KOPT-K1 (cell line): ENCODE results near the gene ADAM10.
"Not testable (repeated sequence)": the region's sequence is repeated elsewhere in the genome, so short reads cannot be mapped to it uniquely, and the experiment has no call there.

Experiments
- H3K27ac ChIP-seq: fragments of 200-600 bp; sonication (generic); 2 replicates; pipeline ENCODE4 v1.5.1; 2016; ENCODE audit warnings: antibody characterized with exemption, mild to moderate bottlenecking, low read depth, low read length; ENCODE audit not compliant: poor library complexity, severe bottlenecking
- H3K36me3 ChIP-seq: fragments of 200-600 bp; sonication (generic); 2 replicates; pipeline ENCODE4 v1.5.1; 2017; ENCODE audit warnings: antibody characterized with exemption, mild to moderate bottlenecking, low read length, moderate library complexity; ENCODE audit not compliant: insufficient read depth
- H3K9me3 ChIP-seq: fragments of 200-600 bp; sonication (generic); 2 replicates; pipeline ENCODE4 v1.5.1; 2017; ENCODE audit warnings: antibody characterized with exemption, low read length, mild to moderate bottlenecking; ENCODE audit not compliant: insufficient read depth, poor library complexity, severe bottlenecking

ADAM10 gene

GRCh38 chr15:58604455-58604923 is 145.0 kb downstream of the ADAM10 start:
- H3K27ac ChIP-seq = no peak overlapping the region
- H3K36me3 ChIP-seq = peaks cover 49% of the 10 kb centered on the region

DNA sequence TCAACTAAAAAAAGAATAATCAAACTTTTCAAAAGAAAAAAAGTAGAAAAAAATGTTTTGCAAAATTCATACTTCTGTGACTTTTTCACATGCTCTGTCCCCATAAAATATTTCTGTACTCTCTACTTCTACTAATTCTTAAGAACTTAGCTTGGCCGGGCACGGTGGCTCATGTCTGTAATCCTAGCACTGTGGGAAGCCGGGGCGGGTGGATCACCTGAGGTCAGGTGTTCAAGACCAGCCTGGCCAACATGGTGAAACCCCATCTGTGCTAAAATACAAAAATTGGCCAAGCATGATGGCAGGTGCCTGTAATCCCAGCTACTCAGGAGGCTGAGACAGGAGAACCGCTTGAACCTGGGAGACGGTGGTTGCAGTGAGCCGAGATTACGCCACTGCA is 145.6 kb downstream of the ADAM10 start:
- H3K36me3 ChIP-seq = peaks cover 44% of the 10 kb centered on the region
- not testable (repeated sequence) for H3K27ac ChIP-seq, H3K9me3 ChIP-seq

More at GRCh38 chr15:58604455-58604923, 145.0 kb downstream of the ADAM10 start:
- H3K9me3 ChIP-seq = no peaks in the 10 kb centered on the region

DNA sequence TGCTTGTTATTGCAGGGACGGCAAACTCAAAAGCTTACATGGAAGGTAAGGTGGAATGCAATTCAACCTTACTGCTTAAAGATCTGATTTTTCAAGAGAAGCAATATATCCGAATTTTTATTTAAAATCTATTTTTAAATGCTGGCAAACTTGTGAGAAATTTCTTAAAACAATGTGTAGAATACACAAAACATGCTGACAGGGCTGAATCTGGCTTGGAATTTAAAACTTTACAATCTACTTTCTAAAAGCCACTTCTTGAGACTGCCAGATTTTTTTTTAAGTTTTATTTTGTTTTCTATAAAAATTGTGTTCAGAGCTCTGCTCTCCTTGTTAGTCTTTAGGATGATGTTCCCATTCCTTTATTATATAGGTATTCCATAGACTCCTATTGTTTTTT is 146.7 kb downstream of the ADAM10 start:
- Histone ChIP-seq H3K27ac (no peak overlapping the region), H3K36me3 (peaks cover 43% of the 10 kb centered on the region), H3K9me3 (peaks cover 3% of the 10 kb centered on the region)

DNA sequence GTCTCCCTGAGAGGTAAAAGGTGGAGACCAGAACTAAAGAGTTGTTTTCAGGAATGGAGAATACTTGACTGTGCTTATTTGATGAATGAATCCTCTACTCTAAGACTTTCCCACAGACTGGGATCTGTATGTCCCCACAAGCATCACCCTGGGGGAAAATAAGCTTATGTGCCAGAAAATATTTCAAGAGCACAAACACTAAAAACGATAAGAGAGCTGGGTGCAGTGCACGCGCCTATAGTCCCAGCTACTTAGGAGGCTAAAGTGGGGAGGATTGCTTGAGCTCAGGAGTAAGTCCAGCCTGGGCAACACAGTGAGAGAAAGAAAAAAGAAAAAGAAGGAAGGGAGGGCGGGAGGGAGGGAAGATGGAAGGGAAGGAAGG is 150.7 kb downstream of the ADAM10 start:
- H3K36me3 ChIP-seq = peaks cover 55% of the 10 kb centered on the region
- peaks cover 3% of the 10 kb centered on the region for H3K9me3 ChIP-seq
- H3K27ac ChIP-seq = no peak overlapping the region

GRCh38 chr15:58597943-58598828 is 151.3 kb downstream of the ADAM10 start:
- Histone ChIP-seq H3K9me3 (peaks cover 3% of the 10 kb centered on the region), H3K27ac (no peak overlapping the region), H3K36me3 (peaks cover 54% of the 10 kb centered on the region)

DNA sequence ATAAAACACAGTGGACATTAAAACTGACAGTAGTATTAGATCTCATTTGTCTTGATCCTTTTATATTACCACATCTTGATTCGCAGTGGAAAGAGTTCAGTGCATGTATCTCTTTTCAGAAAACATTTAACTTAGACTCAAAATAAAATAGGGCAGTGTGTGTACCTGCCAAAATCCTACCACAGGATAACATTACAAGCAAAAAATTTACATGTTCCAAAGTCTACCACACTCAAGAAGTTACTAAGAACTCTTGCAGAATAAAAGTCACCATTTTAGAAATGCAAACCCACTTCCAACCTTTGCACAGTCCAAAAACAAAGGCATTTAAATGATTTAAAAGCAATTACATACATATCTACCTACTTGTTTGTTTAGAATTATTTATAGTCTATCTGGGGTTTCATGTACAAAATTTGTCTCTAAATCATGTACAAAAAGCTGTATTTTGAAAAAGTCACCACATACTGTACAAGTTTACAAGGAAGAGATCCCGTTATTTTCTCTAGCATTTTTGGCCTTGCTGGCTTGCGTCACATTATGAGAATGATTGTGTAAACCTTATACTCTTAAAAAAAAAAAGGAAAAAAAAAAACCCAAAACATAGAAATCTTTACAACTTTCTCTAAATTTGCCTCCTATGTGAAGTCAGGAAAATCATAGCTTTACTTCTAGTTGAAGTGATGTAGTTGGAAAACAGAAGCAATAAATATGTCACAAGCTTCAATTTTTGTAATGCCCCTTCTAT is 153.8 kb downstream of the ADAM10 start:
- no peak overlapping the region for H3K27ac ChIP-seq
- H3K9me3 ChIP-seq = peaks cover 3% of the 10 kb centered on the region
- H3K36me3 ChIP-seq = peaks cover 33% of the 10 kb centered on the region

- H3K27ac ChIP-seq = no peak overlapping the region
- peaks cover 3% of the 10 kb centered on the region for H3K9me3 ChIP-seq
- H3K36me3 ChIP-seq = peaks cover 33% of the 10 kb centered on the region
Measured at GRCh38 chr15:58594898-58595297, 154.6 kb downstream of the ADAM10 start.

GRCh38 chr15:58593870-58594269 is 155.6 kb downstream of the ADAM10 start:
- no peak overlapping the region for H3K27ac ChIP-seq
- peaks cover 1% of the 10 kb centered on the region for H3K9me3 ChIP-seq
- H3K36me3 ChIP-seq = peaks cover 33% of the 10 kb centered on the region

GRCh38 chr15:58590926-58591325 is 158.6 kb downstream of the ADAM10 start:
- peaks cover 17% of the 10 kb centered on the region for H3K36me3 ChIP-seq
- no peaks in the 10 kb centered on the region for H3K9me3 ChIP-seq
- no peak overlapping the region for H3K27ac ChIP-seq

GRCh38 chr15:58590236-58590635 is 159.3 kb downstream of the ADAM10 start:
- Histone ChIP-seq H3K9me3 (no peaks in the 10 kb centered on the region), H3K27ac (no peak overlapping the region)

DNA sequence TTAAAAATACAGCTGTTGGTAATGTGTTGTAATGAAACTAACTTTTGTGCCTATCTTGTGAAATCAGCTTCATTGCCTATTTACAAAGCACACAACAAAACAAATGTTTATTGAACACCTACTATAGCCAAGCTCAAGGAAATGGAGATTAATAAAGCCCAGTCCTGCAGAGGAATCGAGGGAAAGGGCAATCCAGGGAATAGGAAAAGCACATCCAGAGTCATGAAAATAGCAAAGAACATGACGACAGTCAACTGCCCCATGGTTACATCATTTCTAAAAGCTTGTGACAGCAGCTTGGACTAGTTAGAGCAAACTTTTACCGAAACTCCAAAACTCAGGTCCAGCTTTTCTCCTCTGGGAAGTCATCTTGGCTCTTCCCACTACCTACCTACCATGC is 160.5 kb downstream of the ADAM10 start:
- Histone ChIP-seq H3K36me3 (peaks cover 9% of the 10 kb centered on the region), H3K27ac (no peak overlapping the region), H3K9me3 (no peaks in the 10 kb centered on the region)

More at GRCh38 chr15:58590236-58590635, 159.3 kb downstream of the ADAM10 start:
- peaks cover 15% of the 10 kb centered on the region for H3K36me3 ChIP-seq

DNA sequence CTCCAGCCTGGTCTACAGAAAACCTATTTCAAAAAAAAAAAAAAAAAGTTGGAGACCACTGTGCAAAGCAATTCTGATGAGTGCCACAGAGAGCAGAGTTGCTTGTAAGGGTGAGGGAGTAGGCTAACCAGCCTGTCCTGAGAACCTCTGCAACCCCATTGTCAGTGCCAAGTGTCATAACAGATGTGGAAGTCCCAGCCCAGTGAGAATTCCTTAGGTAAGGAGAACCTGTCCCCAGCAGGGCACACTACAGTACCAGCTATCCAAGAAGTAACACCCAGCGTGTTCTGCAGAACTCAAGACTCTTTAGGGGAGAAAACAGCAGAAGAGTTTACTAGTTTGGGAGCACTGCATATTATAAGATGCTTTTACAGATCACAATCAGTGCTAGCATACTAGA is 161.4 kb downstream of the ADAM10 start:
- Histone ChIP-seq H3K27ac (no peak overlapping the region), H3K36me3 (no peaks in the 10 kb centered on the region), H3K9me3 (peaks cover 5% of the 10 kb centered on the region)

- H3K36me3 ChIP-seq = no peaks in the 10 kb centered on the region
- H3K9me3 ChIP-seq = peaks cover 5% of the 10 kb centered on the region
- H3K27ac ChIP-seq = no peak overlapping the region
Measured at GRCh38 chr15:58587486-58587885, 162.0 kb downstream of the ADAM10 start.

DNA sequence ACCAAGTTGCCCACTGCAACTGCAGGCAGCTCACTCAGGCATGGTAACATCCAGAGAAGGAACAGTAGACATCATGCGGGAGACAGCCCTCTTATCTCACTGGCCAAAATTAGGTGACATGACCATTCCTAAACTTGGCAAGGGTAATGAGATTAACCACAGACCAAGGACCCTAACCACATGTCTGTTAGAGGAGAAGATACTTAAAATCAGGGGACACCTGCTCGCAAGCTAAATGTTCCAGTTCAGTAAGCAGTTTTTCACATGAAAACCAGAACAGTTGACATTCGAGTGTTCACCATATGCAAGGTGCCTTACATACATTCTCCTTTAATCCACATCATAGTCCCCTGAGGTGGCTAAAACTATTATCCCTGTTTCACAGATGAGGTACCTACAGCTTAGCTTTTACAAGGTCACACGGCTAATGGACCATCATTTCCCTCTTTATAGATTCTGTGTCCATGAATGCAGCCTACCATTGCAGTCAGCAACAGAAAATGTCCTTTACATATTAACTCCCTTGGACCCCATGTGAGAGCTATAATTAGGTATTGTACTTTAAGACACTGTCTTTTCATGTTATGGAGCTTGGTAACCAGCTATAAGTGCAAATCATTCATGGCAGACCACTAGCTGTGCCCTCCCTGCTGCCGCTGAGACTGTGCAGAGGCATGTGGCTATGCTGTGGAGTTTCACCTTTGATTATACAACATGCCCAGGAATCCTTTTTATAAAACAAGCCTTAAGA is 163.6 kb downstream of the ADAM10 start:
- H3K27ac ChIP-seq = peak overlapping the region; percentile 48
- H3K36me3 ChIP-seq = no peaks in the 10 kb centered on the region
- peaks cover 5% of the 10 kb centered on the region for H3K9me3 ChIP-seq
